Measurements from ENCODE around the gene GTF3C4.
A peak's percentile ranks its signal among the peaks of the same experiment; 100 is the strongest.

GTF3C4 gene

GRCh38 chr9:132647806-132648205 is 22.5 kb upstream of the GTF3C4 start:
- no peak for DNase-seq (ENCODE audit: low read depth)

GRCh38 chr9:132648283-132648682 is 22.0 kb upstream of the GTF3C4 start:
- DNase-seq (ENCODE audit: low read depth): no peak

GRCh38 chr9:132648685-132649084 is 21.6 kb upstream of the GTF3C4 start:
- DNase-seq (ENCODE audit: low read depth): no peak

GRCh38 chr9:132651259-132651658 is 19.0 kb upstream of the GTF3C4 start:
- no peak for DNase-seq (ENCODE audit: low read depth)

GRCh38 chr9:132656299-132656698 is 14.0 kb upstream of the GTF3C4 start:
- no peak for DNase-seq (ENCODE audit: low read depth)

GRCh38 chr9:132662152-132662945 is 7.9 kb upstream of the GTF3C4 start:
- no peak for DNase-seq (ENCODE audit: low read depth)

GRCh38 chr9:132663117-132663516 is 7.1 kb upstream of the GTF3C4 start:
- DNase-seq (ENCODE audit: low read depth): no peak

- no peak for DNase-seq (ENCODE audit: low read depth)
Measured at GRCh38 chr9:132663851-132664250, 6.4 kb upstream of the GTF3C4 start.

- DNase-seq (ENCODE audit: low read depth): peak; percentile 12
Measured at GRCh38 chr9:132669319-132669697, 956 bp upstream of the GTF3C4 start.

- DNase-seq (ENCODE audit: low read depth): peak; percentile 81
Measured at GRCh38 chr9:132669698-132670456, 387 bp upstream of the GTF3C4 start, which contains the start of gene DDX31. Gene DDX31 (minus strand): TSS chr9:132669983. CDS start chr9:132669934, 49 bp downstream.

- no peak for DNase-seq (ENCODE audit: low read depth)
Measured at GRCh38 chr9:132671620-132672412, 1.6 kb downstream of the GTF3C4 start.

- DNase-seq (ENCODE audit: low read depth): no peak
Measured at GRCh38 chr9:132672413-132672690, 2.1 kb downstream of the GTF3C4 start.

GRCh38 chr9:132673355-132673754 is 3.1 kb downstream of the GTF3C4 start:
- DNase-seq (ENCODE audit: low read depth): no peak

- DNase-seq (ENCODE audit: low read depth): no peak
Measured at GRCh38 chr9:132674485-132674884, 4.2 kb downstream of the GTF3C4 start.

- DNase-seq (ENCODE audit: low read depth): no peak
Measured at GRCh38 chr9:132677976-132678375, 7.7 kb downstream of the GTF3C4 start.

GRCh38 chr9:132679946-132680625 is 9.8 kb downstream of the GTF3C4 start:
- DNase-seq (ENCODE audit: low read depth): no peak

GRCh38 chr9:132681561-132681960 is 11.3 kb downstream of the GTF3C4 start:
- DNase-seq (ENCODE audit: low read depth): no peak

- no peak for DNase-seq (ENCODE audit: low read depth)
Measured at GRCh38 chr9:132683873-132684272, 13.6 kb downstream of the GTF3C4 start.

- DNase-seq (ENCODE audit: low read depth): no peak
Measured at GRCh38 chr9:132690696-132691095, 20.4 kb downstream of the GTF3C4 start.

- no peak for DNase-seq (ENCODE audit: low read depth)
Measured at GRCh38 chr9:132694144-132694543, 23.9 kb downstream of the GTF3C4 start.

GRCh38 chr9:132697230-132697629 is 27.0 kb downstream of the GTF3C4 start:
- DNase-seq (ENCODE audit: low read depth): no peak

- DNase-seq (ENCODE audit: low read depth): no peak
Measured at GRCh38 chr9:132698989-132699388, 28.7 kb downstream of the GTF3C4 start.

Data from activated gamma-delta T cell treated with anti-CD3 and anti-CD28 coated beads, Interleukin-2, amount 50 U/mL, for 16 hours (primary cell).